ENCODE measurements around the gene MTRF1L.

The MTRF1L gene

GRCh38 chr6:153018355-153018754 lies 15.8 kb upstream of the MTRF1L start:
- TF ChIP-seq, protein P1, sequence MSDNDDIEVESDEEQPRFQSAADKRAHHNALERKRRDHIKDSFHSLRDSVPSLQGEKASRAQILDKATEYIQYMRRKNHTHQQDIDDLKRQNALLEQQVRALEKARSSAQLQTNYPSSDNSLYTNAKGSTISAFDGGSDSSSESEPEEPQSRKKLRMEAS (IDR thresholded peaks at IDR 0.05; ENCODE audit: low read depth, low read length), result no peak
- TF ChIP-seq POLR2A (IDR thresholded peaks at IDR 0.05; ENCODE audit: extremely low read depth, insufficient read length) (no peak), MYC (IDR thresholded peaks at IDR 0.05; ENCODE audit: low read depth, low read length) (no peak)
- TF ChIP-seq, protein P2, sequence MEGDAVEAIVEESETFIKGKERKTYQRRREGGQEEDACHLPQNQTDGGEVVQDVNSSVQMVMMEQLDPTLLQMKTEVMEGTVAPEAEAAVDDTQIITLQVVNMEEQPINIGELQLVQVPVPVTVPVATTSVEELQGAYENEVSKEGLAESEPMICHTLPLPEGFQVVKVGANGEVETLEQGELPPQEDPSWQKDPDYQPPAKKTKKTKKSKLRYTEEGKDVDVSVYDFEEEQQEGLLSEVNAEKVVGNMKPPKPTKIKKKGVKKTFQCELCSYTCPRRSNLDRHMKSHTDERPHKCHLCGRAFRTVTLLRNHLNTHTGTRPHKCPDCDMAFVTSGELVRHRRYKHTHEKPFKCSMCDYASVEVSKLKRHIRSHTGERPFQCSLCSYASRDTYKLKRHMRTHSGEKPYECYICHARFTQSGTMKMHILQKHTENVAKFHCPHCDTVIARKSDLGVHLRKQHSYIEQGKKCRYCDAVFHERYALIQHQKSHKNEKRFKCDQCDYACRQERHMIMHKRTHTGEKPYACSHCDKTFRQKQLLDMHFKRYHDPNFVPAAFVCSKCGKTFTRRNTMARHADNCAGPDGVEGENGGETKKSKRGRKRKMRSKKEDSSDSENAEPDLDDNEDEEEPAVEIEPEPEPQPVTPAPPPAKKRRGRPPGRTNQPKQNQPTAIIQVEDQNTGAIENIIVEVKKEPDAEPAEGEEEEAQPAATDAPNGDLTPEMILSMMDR (IDR thresholded peaks at IDR 0.05; ENCODE audit: low read depth, low read length), result no peak
- H3K4me3 ChIP-seq (ENCODE audit: low read depth, low read length), result no peak overlapping the region
- DNase-seq (ENCODE audit: low read depth), result no peak

GRCh38 chr6:153016846-153017245 lies 14.3 kb upstream of the MTRF1L start:
- TF ChIP-seq MYC (IDR thresholded peaks at IDR 0.05; ENCODE audit: low read depth, low read length) (no peak), POLR2A (IDR thresholded peaks at IDR 0.05; ENCODE audit: extremely low read depth, insufficient read length) (no peak)
- TF ChIP-seq, protein P2 (IDR thresholded peaks at IDR 0.05; ENCODE audit: low read depth, low read length), result no peak
- TF ChIP-seq, protein P1 (IDR thresholded peaks at IDR 0.05; ENCODE audit: low read depth, low read length), result no peak
- no peak for DNase-seq (ENCODE audit: low read depth)
- H3K4me3 ChIP-seq (ENCODE audit: low read depth, low read length), result no peak overlapping the region

- H3K4me3 ChIP-seq (ENCODE audit: low read depth, low read length), result no peak overlapping the region
- no peak for DNase-seq (ENCODE audit: low read depth)
- no peak for TF ChIP-seq POLR2A (IDR thresholded peaks at IDR 0.05; ENCODE audit: extremely low read depth, insufficient read length)
- TF ChIP-seq, protein P1 (IDR thresholded peaks at IDR 0.05; ENCODE audit: low read depth, low read length), result no peak
- TF ChIP-seq, protein P2 (IDR thresholded peaks at IDR 0.05; ENCODE audit: low read depth, low read length), result no peak
- no peak for TF ChIP-seq MYC (IDR thresholded peaks at IDR 0.05; ENCODE audit: low read depth, low read length)
These were observed 12.7 kb upstream of the MTRF1L start for GRCh38 chr6:153015094-153015640.

DNA sequence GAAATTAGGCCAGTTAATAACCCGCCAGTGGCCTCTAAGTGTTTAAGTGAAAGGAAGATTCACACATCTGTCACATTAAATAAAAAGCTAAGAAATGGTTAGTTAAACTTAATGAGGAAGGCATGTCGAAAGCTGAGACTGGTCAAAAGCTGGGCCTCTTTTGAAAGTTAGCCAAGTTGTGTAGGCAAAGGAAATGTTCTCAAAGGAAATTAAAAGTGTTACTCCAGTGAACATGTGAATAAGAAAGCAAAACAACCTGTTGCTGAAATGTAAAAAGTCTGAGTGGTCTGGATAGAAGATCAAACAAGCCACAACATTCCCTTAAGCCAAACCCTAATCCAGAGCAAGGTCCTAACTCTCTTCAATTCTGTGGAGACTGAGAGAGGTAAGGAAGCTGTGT lies 10.9 kb upstream of the MTRF1L start:
- DNase-seq (ENCODE audit: low read depth), result no peak
- H3K4me3 ChIP-seq (ENCODE audit: low read depth, low read length), result no peak overlapping the region
- no peak for TF ChIP-seq POLR2A (IDR thresholded peaks at IDR 0.05; ENCODE audit: extremely low read depth, insufficient read length)
- TF ChIP-seq, protein P1 (IDR thresholded peaks at IDR 0.05; ENCODE audit: low read depth, low read length), result no peak
- TF ChIP-seq, protein P2 (IDR thresholded peaks at IDR 0.05; ENCODE audit: low read depth, low read length), result no peak
- TF ChIP-seq MYC (IDR thresholded peaks at IDR 0.05; ENCODE audit: low read depth, low read length), result no peak

DNA sequence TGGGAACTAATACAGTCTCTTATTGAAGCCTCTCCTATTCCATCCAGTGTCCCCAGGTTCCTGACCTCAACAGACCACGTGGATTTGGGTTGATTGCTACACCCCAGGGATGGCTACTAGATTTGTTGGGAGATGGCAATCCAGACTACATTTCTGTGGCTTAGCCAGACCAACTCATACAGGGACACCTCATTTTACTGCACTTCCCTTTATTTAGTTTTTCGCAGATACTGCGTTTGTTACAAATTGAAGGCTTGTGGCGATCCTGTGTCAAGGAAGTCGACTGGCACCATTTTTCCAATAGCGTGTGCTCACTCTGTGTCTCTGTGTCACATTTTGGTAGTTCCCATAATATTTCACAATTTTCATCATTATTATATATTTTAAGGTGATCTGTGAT lies 10.3 kb upstream of the MTRF1L start:
- H3K4me3 ChIP-seq (ENCODE audit: low read depth, low read length), result no peak overlapping the region
- TF ChIP-seq MYC (IDR thresholded peaks at IDR 0.05; ENCODE audit: low read depth, low read length) (no peak), POLR2A (IDR thresholded peaks at IDR 0.05; ENCODE audit: extremely low read depth, insufficient read length) (no peak)
- TF ChIP-seq, protein P2 (IDR thresholded peaks at IDR 0.05; ENCODE audit: low read depth, low read length), result no peak
- TF ChIP-seq, protein P1 (IDR thresholded peaks at IDR 0.05; ENCODE audit: low read depth, low read length), result no peak
- DNase-seq (ENCODE audit: low read depth), result no peak
